PFSK-1 (cell line): ENCODE measurements around the gene PAPPA2.

Experiments used
- FOXP2 ChIP-seq: optimal IDR thresholded peaks from 2 replicates; pipeline ENCODE3; 2011; ENCODE audit warnings: borderline replicate concordance, control low read depth, inconsistent platforms; ENCODE audit not compliant: insufficient read depth; ENCODE audit errors: extremely low read length, extremely low read depth
- POLR2AphosphoS5 ChIP-seq: IDR thresholded peaks from 2 replicates; pipeline ENCODE4 v1.6.1; 2012; ENCODE audit warnings: low read depth, mild to moderate bottlenecking, control low read depth, low read length, moderate library complexity
- SIN3A ChIP-seq: IDR thresholded peaks from 2 replicates; pipeline ENCODE4 v1.6.1; 2012; ENCODE audit warnings: mild to moderate bottlenecking, low read length, moderate library complexity, borderline replicate concordance; ENCODE audit not compliant: insufficient read depth
- TAF1 ChIP-seq: IDR thresholded peaks from 2 replicates; pipeline ENCODE4 v1.6.1; 2012; ENCODE audit warnings: low read length, control low read depth, borderline replicate concordance; ENCODE audit not compliant: insufficient read depth
- TF ChIP-seq, protein P1 (sequence below), 2 experiments: IDR thresholded peaks; 2 replicates each; pipeline versions ENCODE4 v1.6.1 to v1.8.0; 2011 to 2012; ENCODE audit warnings: low read depth in 2 of 2, low read length in 2 of 2, control low read depth in 1 of 2, inconsistent platforms in 1 of 2, mild to moderate bottlenecking in 1 of 2, moderate library complexity in 1 of 2; ENCODE audit not compliant: insufficient read depth in 1 of 2

DNA sequence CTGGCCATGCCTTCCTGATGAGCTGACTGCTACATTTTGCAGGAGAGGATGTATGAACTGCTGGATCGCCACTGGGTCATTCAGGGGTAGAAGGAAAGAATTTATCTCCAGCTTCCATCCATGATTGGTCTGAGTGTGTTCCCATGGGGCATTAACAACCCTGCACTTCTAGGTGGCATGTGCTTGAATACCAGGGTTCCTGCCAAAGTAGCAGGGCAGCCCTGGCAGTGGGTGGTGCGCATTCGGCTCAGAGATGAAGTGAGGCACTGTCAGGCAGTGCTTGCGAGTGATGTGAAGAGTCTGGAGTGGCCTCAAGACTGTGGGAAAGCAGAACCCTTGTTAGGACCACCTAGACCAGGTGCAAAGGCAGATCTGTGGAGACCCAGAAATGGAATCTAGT, 406.6 kb downstream of the PAPPA2 start:
- no peak for TF ChIP-seq SIN3A
- TF ChIP-seq TAF1: no peak
- TF ChIP-seq, protein P1, sequence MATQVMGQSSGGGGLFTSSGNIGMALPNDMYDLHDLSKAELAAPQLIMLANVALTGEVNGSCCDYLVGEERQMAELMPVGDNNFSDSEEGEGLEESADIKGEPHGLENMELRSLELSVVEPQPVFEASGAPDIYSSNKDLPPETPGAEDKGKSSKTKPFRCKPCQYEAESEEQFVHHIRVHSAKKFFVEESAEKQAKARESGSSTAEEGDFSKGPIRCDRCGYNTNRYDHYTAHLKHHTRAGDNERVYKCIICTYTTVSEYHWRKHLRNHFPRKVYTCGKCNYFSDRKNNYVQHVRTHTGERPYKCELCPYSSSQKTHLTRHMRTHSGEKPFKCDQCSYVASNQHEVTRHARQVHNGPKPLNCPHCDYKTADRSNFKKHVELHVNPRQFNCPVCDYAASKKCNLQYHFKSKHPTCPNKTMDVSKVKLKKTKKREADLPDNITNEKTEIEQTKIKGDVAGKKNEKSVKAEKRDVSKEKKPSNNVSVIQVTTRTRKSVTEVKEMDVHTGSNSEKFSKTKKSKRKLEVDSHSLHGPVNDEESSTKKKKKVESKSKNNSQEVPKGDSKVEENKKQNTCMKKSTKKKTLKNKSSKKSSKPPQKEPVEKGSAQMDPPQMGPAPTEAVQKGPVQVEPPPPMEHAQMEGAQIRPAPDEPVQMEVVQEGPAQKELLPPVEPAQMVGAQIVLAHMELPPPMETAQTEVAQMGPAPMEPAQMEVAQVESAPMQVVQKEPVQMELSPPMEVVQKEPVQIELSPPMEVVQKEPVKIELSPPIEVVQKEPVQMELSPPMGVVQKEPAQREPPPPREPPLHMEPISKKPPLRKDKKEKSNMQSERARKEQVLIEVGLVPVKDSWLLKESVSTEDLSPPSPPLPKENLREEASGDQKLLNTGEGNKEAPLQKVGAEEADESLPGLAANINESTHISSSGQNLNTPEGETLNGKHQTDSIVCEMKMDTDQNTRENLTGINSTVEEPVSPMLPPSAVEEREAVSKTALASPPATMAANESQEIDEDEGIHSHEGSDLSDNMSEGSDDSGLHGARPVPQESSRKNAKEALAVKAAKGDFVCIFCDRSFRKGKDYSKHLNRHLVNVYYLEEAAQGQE (IDR thresholded peaks at IDR 0.05; ENCODE audit: insufficient read depth in 1 of 2, low read depth in 2 of 2, low read length in 2 of 2): no peak
- no peak for TF ChIP-seq POLR2AphosphoS5
- no peak for TF ChIP-seq FOXP2
